GM11168 (cell line): Measurements from ENCODE around the gene ADTRP.

Experiments used
- in situ Hi-C: fragments of 300-500 bp; cut with MboI; formaldehyde crosslinking; loops from one replicate; pipeline ENCODE4 v1.12.0; 2022; ENCODE audit warnings: low sequenced_read_pairs; ENCODE audit not compliant: unreplicated experiment

The ADTRP gene

DNA sequence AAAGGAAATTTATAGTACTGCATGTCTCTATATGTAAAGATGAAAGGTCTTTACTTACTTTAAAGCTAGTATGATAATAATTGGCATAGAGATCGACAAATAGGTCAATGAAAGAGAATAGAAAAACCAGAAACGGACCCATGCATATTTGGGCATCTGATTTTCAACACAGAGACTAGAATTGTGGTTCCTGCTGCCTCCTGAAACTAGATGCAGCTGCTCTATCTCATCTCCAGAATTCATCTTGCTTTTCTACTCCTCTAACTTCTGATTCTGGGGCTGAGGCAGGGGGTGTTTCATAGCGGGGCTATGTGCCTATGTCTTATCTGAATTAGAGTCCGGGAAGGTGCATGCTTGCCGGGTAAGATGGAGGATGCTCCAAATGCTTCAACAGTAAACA is 105.9 kb downstream of the ADTRP start:
- in situ Hi-C loops = loop anchor here (25.0 kb wide), 1 partner anchor 565 kb away; no protein-coding TSS in a partner anchor

DNA sequence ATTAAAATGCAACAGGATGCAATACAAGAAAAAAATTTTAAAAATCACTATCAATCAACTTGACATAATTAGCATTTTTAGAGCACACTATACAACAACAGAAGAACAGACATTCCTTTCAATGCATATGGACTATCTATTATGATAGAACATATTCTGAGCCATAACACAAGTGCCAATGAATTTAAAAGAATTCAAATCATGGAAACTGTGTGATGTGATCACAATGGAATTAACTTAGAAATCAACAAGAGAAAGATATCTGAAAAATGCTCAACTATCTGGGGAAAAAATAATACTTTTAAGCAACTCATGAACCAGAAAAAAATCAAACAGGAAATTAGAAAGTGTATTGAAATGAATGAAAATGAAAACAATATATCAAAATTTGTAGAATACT is 106.3 kb downstream of the ADTRP start:
- in situ Hi-C loops = loop anchor here (25.0 kb wide), 1 partner anchor 565 kb away; no protein-coding TSS in a partner anchor

DNA sequence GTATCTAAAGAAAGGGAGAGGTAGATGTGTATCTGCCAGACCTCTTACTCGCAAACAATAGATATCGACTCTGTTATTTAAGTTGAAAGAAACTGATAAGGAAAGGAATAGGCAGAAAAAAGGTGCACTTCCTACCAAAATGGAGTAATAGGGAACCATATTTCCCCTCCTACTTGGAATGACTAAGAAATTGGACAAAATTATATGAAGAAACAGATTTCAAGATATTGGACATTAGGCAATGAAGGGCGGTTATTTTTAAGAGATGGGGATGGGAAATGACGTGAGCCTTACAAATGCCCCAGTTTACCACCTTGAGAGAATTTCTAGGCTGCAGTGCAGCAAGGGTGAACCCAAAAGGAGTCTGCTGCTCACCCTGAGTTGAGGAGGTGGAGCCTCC is 108.9 kb downstream of the ADTRP start:
- in situ Hi-C loops = loop anchor here (25.0 kb wide), 1 partner anchor 568 kb away; no protein-coding TSS in a partner anchor

DNA sequence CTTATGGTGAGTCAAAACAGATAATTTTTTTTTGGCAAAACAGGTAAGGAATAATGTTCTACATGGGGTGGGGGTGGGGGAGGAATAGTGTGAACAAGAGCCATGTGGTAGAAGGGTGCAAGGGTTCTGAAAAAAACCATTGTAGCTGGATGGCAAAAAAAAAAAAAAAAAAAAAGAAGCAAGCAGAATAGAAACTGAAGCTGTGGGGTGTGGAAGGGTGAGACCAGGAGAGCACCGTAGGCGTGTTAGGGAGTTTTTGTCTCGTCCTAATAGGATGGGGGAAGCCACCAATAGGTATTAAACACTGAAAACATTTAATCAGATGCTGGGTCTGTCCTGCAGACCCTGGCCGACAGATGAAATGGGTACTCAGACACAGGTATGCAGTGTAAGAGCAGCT is 110.1 kb downstream of the ADTRP start:
- in situ Hi-C loops = loop anchor here (25.0 kb wide), 1 partner anchor 569 kb away; no protein-coding TSS in a partner anchor

DNA sequence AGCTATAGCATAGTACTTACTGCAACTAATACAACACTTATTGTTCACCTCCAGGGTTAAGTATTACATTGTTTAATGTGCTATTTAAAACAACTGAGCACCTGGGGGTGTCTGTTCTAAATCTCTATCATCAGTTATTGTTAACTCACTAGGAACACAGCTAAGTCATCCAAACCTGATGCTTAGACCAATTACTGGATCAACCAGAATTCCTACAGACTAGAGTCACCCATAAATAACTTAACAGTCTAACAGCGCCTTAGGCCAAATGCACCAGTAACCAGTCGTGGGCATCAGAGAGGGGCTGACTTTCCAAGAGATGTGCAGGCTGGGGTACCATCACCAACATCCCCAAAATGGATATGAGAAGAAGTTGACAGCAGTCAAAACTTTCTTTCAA is 110.7 kb downstream of the ADTRP start:
- in situ Hi-C loops = loop anchor here (25.0 kb wide), 1 partner anchor 569 kb away; no protein-coding TSS in a partner anchor

DNA sequence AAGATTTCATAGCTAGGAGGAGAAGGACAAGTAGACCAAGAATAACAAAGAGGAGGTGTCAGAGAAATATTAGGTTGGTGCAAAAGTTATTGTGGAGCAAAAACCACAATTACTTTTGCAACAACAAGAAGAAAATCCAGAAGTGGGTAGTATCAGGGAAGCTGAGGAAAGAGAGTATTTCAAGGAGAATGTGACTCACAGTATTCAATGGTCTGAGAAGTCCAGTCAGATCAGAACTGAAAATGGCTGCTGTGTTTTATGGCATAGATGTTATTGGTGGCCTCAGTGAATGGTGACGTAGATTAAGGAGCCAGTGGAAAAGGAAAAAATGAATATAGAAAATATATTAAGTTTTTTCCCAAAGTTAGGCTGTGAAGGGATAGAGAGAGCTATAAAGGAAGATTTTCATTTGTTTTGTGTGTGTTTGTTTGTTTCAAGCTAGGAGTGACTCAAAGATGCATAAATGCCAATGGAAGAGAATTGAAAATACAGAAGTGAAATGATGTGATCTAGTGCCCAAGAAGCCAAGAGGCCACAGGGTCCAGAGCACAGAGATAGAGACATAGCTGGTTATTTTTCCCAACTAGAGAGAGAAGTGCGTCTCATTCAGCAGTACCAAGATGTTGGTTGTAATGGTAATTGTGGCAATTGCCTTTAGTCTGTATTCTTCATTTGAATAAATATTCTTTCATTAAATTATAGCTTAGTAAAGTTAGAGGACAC is 112.8 kb downstream of the ADTRP start:
- in situ Hi-C loops = loop anchor here (25.0 kb wide), 1 partner anchor 572 kb away; no protein-coding TSS in a partner anchor
